DND-41 (cell line): ENCODE measurements around the gene NFASC.

Source experiments
- CTCF ChIP-seq: IDR thresholded peaks from 2 replicates; pipeline ENCODE4 v1.5.1; 2012; ENCODE audit warnings: borderline replicate concordance, low read length, moderate library complexity, mild to moderate bottlenecking; ENCODE audit not compliant: poor library complexity, severe bottlenecking; ENCODE audit errors: extremely low read depth
- EZH2 ChIP-seq: IDR thresholded peaks from 3 replicates; pipeline ENCODE4 v1.6.1; 2012; ENCODE audit warnings: borderline replicate concordance, low read depth, mild to moderate bottlenecking, moderate library complexity, low read length, inconsistent platforms; ENCODE audit not compliant: severe bottlenecking

- no peak for TF ChIP-seq EZH2
- no peak for TF ChIP-seq CTCF
Observed at GRCh38 chr1:204994086-204994862, 123.6 kb downstream of the NFASC start.
